ENCODE results near the gene BPIFB6.

BPIFB6 gene

DNA sequence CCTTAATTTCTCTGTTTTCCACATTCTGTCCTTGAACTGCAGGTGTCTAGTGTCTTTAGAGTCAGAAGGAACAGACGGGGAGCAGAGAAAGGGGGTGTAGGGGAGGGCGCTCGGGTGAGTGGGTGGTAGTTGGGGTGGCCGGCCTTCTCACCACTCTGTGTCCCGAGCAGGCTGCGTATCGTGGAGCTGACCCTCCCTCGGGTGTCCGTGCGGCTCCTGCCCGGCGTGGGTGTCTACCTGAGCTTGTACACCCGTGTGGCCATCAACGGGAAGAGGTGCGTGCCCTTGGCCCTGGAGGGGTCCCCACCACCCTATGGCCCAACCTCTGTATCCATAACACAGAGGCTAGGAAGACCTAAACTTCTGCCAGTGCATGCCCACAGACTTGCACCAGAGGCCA lies 53.3 kb downstream of the BPIFB6 start:
- no peak for TF ChIP-seq POLR2AphosphoS5 (IDR thresholded peaks at IDR 0.05; ENCODE audit: low read depth, low read length)
- no peak for TF ChIP-seq SIN3A (IDR thresholded peaks at IDR 0.05; ENCODE audit: borderline replicate concordance, insufficient read depth, low read length)
- TF ChIP-seq TAF1 (IDR thresholded peaks at IDR 0.05; ENCODE audit: borderline replicate concordance, insufficient read depth, low read length): no peak
- TF ChIP-seq REST (IDR thresholded peaks at IDR 0.05; ENCODE audit: insufficient read depth in 1 of 2, low read depth in 2 of 2, low read length in 2 of 2): no peak
- TF ChIP-seq FOXP2 (optimal IDR thresholded peaks at IDR 0.05; ENCODE audit: borderline replicate concordance, extremely low read depth, extremely low read length, insufficient read depth): no peak

- TF ChIP-seq SIN3A (IDR thresholded peaks at IDR 0.05; ENCODE audit: borderline replicate concordance, insufficient read depth, low read length) (no peak), POLR2AphosphoS5 (IDR thresholded peaks at IDR 0.05; ENCODE audit: low read depth, low read length) (no peak), TAF1 (IDR thresholded peaks at IDR 0.05; ENCODE audit: borderline replicate concordance, insufficient read depth, low read length) (no peak)
Observed at GRCh38 chr20:33086052-33086722, 54.7 kb downstream of the BPIFB6 start.

DNA sequence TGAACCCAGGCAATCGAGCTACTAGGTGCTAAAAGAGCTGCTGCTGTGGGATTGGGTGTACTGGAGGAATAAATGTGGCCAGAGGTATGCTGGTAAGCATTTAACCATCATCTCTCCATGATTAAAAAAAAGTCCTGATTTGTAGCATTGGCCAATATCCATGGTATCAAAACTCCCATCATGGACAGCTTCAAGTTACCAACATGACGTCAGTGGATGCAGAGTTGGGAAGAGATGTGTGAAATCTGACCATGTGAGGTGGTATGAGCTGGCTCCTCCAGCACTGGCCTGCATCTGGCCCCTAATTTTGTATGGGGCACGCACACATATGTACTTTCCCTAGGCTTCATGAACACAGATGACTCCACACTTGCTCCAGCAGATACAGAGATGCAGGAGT lies 59.7 kb downstream of the BPIFB6 start:
- TF ChIP-seq TAF1 (IDR thresholded peaks at IDR 0.05; ENCODE audit: borderline replicate concordance, insufficient read depth, low read length) (no peak), SIN3A (IDR thresholded peaks at IDR 0.05; ENCODE audit: borderline replicate concordance, insufficient read depth, low read length) (no peak), FOXP2 (optimal IDR thresholded peaks at IDR 0.05; ENCODE audit: borderline replicate concordance, extremely low read depth, extremely low read length, insufficient read depth) (no peak), REST (IDR thresholded peaks at IDR 0.05; ENCODE audit: insufficient read depth in 1 of 2, low read depth in 2 of 2, low read length in 2 of 2) (no peak), POLR2AphosphoS5 (IDR thresholded peaks at IDR 0.05; ENCODE audit: low read depth, low read length) (no peak)

DNA sequence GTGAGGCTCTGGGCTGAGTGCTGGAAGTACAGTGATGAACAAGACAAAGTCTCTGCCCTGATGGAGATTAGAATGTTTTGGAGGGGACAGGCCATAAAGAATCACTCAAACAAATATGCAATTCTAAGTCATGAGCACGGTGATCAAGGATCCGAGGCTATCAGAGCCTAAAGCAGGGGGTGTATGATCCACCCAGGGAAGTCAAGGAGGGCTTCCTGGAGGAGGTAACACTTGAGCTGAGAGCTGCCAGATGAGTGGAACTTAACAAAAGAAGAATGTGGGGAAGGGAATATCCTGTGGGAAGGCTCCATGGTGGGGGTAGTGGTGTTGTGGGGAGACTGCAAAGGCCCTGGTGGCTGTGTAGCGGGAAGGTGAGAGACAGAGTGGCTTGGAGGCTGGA lies 60.2 kb downstream of the BPIFB6 start:
- TF ChIP-seq FOXP2 (optimal IDR thresholded peaks at IDR 0.05; ENCODE audit: borderline replicate concordance, extremely low read depth, extremely low read length, insufficient read depth) (no peak), POLR2AphosphoS5 (IDR thresholded peaks at IDR 0.05; ENCODE audit: low read depth, low read length) (no peak)

DNA sequence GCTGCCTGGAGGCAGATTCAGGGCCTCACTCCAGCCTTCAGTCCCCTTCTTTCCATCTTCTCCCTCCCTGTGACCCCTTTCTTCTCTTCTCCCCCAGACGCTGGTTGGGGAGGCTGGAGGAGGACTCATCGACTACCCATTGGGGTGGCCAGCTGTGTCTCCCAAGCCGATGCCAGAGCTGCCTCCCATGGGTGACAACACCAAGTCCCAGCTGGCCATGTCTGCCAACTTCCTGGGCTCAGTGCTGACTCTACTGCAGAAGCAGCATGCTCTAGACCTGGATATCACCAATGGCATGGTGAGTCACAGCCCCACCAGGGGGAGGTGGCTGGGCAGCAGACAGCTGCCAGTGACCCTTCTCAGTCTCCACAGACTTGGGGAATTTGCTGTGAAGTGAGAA lies 60.9 kb downstream of the BPIFB6 start:
- no peak for TF ChIP-seq TAF1 (IDR thresholded peaks at IDR 0.05; ENCODE audit: borderline replicate concordance, insufficient read depth, low read length)
- TF ChIP-seq FOXP2 (optimal IDR thresholded peaks at IDR 0.05; ENCODE audit: borderline replicate concordance, extremely low read depth, extremely low read length, insufficient read depth): no peak
- no peak for TF ChIP-seq REST (IDR thresholded peaks at IDR 0.05; ENCODE audit: insufficient read depth in 1 of 2, low read depth in 2 of 2, low read length in 2 of 2)
- no peak for TF ChIP-seq POLR2AphosphoS5 (IDR thresholded peaks at IDR 0.05; ENCODE audit: low read depth, low read length)
- no peak for TF ChIP-seq SIN3A (IDR thresholded peaks at IDR 0.05; ENCODE audit: borderline replicate concordance, insufficient read depth, low read length)

DNA sequence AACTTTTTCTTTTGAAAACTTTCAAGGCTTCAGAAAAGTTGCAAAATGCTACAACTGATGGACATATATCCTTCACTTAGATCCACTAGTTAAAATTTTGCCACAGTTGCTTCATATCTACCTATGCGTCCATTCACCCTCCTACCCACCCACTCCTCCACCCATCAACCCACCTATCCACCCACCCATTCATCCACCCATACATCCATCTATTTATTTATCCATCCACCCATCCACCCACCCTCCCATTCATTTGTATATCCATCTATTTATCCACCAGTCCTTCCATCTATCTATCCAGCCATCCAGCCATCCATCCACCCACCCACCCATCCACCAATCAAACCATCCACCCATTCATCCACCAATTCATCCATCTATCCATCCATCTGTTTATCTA lies 61.6 kb downstream of the BPIFB6 start:
- TF ChIP-seq SIN3A (IDR thresholded peaks at IDR 0.05; ENCODE audit: borderline replicate concordance, insufficient read depth, low read length) (no peak), REST (IDR thresholded peaks at IDR 0.05; ENCODE audit: insufficient read depth in 1 of 2, low read depth in 2 of 2, low read length in 2 of 2) (no peak), POLR2AphosphoS5 (IDR thresholded peaks at IDR 0.05; ENCODE audit: low read depth, low read length) (no peak), FOXP2 (optimal IDR thresholded peaks at IDR 0.05; ENCODE audit: borderline replicate concordance, extremely low read depth, extremely low read length, insufficient read depth) (no peak), TAF1 (IDR thresholded peaks at IDR 0.05; ENCODE audit: borderline replicate concordance, insufficient read depth, low read length) (no peak)

Measured in PFSK-1 (cell line).